HepG2 (cell line): Measurements from ENCODE around the gene PTPN18. TPM values are rescaled to one million over a fixed set of nuclear protein-coding genes. Genes with fewer than 3 reads are reported as not detected.

Experiments
- CAMTA2 ChIP-seq: sonication (generic); formaldehyde crosslinking; IDR thresholded peaks from 2 replicates; pipeline ENCODE4 v1.4.0; 2020; ENCODE audit warnings: mild to moderate bottlenecking, missing genetic modification reagents, borderline replicate concordance
- CREM ChIP-seq, 2 experiments: sonication (generic) in 1 of 2; formaldehyde crosslinking in 1 of 2; IDR thresholded peaks; 2 replicates each; pipeline versions ENCODE4 v1.4.0 to v1.6.1; 2016 to 2020; ENCODE audit warnings: antibody characterized with exemption in 1 of 2, mild to moderate bottlenecking in 1 of 2, missing genetic modification reagents in 1 of 2
- KDM6A ChIP-seq: IDR thresholded peaks from 2 replicates; pipeline ENCODE4 v1.6.1; 2016; ENCODE audit warnings: low read depth
- SMYD3 ChIP-seq: sonication (generic); formaldehyde crosslinking; IDR thresholded peaks from 2 replicates; pipeline ENCODE4 v1.8.1; 2023; ENCODE audit warnings: mild to moderate bottlenecking, missing genetic modification reagents
- SP5 ChIP-seq: IDR thresholded peaks from 2 replicates; pipeline ENCODE4 v1.6.1; 2016; ENCODE audit warnings: low read depth, borderline replicate concordance
- U2AF2 ChIP-seq: fragments of 200-400 bp; formaldehyde crosslinking; IDR thresholded peaks from 2 replicates; pipeline ENCODE4 v1.6.1; 2017; ENCODE audit warnings: low read depth, mild to moderate bottlenecking, low read length
- ZBTB20 ChIP-seq: sonication (generic); formaldehyde crosslinking; IDR thresholded peaks from 2 replicates; pipeline ENCODE4 v1.8.1; 2023; ENCODE audit warnings: missing genetic modification reagents, low read depth, mild to moderate bottlenecking, borderline replicate concordance
- ZFYVE20 ChIP-seq: sonication (generic); formaldehyde crosslinking; IDR thresholded peaks from 2 replicates; pipeline ENCODE4 v1.8.0; 2023; ENCODE audit warnings: low read depth, mild to moderate bottlenecking, moderate library complexity, missing genetic modification reagents, borderline replicate concordance
- ZNF430 ChIP-seq: sonication (generic); formaldehyde crosslinking; IDR thresholded peaks from 2 replicates; pipeline ENCODE4 v1.9.0; 2021; ENCODE audit warnings: mild to moderate bottlenecking, missing genetic modification reagents
- ZNF431 ChIP-seq: sonication (generic); formaldehyde crosslinking; IDR thresholded peaks from 2 replicates; pipeline ENCODE4 v1.9.0; 2022; ENCODE audit warnings: missing genetic modification reagents, low read depth, mild to moderate bottlenecking, borderline replicate concordance
- polyA plus RNA-seq, 8 experiments: library from polyadenylated mRNA; depleted of rRNA in 3 of 8; stranded (reverse) in 7 of 8; unstranded in 1 of 8; fragments of >200 nt; fragmentation: Illumina TruSeq in 4 of 8; extraction: Trizol in 4 of 8; gene quantifications; 2 replicates each; pipeline versions ENCODE4 v1.2.1 to v1.2.3, GENCODE V29; 2011 to 2016; ENCODE audit warnings: low read depth in 4 of 8, missing spikeins in 1 of 8, mixed read lengths in 1 of 8; ENCODE audit not compliant: insufficient read depth in 1 of 8
- total RNA-seq, 5 experiments: library from RNA; depleted of rRNA; stranded (reverse); fragments of >200 nt; fragmentation: Illumina TruSeq; extraction: Trizol; gene quantifications; 2 replicates each; pipeline ENCODE4 v1.2.3, GENCODE V29; 2016; ENCODE audit warnings: low read depth in 1 of 5
- TF ChIP-seq, protein P1 (sequence below): sonication (generic); formaldehyde crosslinking; IDR thresholded peaks from 2 replicates; pipeline ENCODE4 v1.5.1; 2020; ENCODE audit warnings: mild to moderate bottlenecking, moderate library complexity, missing genetic modification reagents
- TF ChIP-seq, protein P2 (sequence below): sonication (generic); formaldehyde crosslinking; conservative IDR thresholded peaks from 2 replicates; pipeline ENCODE4 v1.5.0; 2020; ENCODE audit warnings: missing genetic modification reagents
- TF ChIP-seq, protein P3 (sequence below): IDR thresholded peaks from 2 replicates; pipeline ENCODE4 v1.6.1; 2016; ENCODE audit warnings: low read depth
- TF ChIP-seq, protein P4 (sequence below): sonication (generic); formaldehyde crosslinking; IDR thresholded peaks from 2 replicates; pipeline ENCODE4 v1.8.0; 2022; ENCODE audit warnings: missing genetic modification reagents, low read depth, mild to moderate bottlenecking, borderline replicate concordance
- TF ChIP-seq, protein P5 (sequence below): sonication (generic); formaldehyde crosslinking; IDR thresholded peaks from 2 replicates; pipeline ENCODE4 v1.4.0; 2020; ENCODE audit warnings: mild to moderate bottlenecking, low read depth, missing genetic modification reagents
- TF ChIP-seq, protein P6 (sequence below): sonication (generic); formaldehyde crosslinking; IDR thresholded peaks from 2 replicates; pipeline ENCODE4 v1.4.0; 2020; ENCODE audit warnings: missing genetic modification reagents, mild to moderate bottlenecking, borderline replicate concordance

The PTPN18 gene
- total and polyA plus RNA-seq, 2 of the 13 experiments (the other 11 are each of a cell fraction or from before 2014, with no cell fraction given) = 14.8 to 39.6 TPM

DNA sequence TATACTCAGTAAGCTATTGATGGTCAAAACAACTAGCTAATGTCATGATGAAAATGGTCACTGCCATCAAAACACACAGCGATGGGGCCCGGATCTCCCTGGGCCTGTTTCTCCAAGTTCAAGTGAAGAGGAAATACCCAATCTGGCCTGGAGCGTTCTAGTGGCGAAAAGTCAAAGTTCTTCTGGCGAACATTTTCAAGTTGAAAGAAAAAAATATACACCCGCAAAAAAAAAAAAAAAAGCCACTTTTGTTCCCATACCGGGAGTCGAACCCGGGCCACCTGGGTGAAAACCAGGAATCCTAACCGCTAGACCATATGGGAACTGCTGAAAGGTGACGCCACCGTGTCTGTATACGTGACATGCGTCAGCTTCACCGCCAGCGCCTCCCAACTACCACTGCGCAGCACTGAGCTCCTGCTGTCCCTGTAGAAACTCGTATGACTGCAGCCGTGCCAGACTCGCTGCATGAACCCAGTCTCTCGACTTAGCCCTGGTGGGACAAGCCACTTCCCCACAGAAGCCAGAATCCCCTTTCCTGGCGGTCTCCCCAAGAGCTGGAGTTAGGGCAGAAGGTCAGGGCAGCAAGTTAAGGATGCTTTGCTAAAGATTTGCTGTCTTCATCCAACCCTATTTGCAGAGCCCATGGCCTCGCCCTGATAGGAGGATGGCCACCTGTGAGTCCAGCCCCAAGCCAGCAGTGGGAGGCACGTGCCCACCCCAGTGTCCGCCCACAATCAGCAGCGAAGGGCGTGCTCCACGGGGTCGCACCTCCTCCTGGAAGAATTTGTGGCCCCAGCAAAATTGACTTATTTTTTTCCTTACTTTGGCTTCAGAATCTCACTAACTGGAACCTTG is 18.8 kb upstream of the PTPN18 start (continued):
- TF ChIP-seq, protein P1, sequence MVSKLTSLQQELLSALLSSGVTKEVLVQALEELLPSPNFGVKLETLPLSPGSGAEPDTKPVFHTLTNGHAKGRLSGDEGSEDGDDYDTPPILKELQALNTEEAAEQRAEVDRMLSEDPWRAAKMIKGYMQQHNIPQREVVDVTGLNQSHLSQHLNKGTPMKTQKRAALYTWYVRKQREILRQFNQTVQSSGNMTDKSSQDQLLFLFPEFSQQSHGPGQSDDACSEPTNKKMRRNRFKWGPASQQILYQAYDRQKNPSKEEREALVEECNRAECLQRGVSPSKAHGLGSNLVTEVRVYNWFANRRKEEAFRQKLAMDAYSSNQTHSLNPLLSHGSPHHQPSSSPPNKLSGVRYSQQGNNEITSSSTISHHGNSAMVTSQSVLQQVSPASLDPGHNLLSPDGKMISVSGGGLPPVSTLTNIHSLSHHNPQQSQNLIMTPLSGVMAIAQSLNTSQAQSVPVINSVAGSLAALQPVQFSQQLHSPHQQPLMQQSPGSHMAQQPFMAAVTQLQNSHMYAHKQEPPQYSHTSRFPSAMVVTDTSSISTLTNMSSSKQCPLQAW (CRISPR knock-in tag) = peak; percentile 83
- TF ChIP-seq CREM (IDR thresholded peaks at IDR 0.05) = peak; percentile 73
- no peak for TF ChIP-seq CREM (CRISPR knock-in tag; IDR thresholded peaks at IDR 0.05)
- TF ChIP-seq ZBTB20 (CRISPR knock-in tag) = peak; percentile 94
- TF ChIP-seq ZFYVE20 (CRISPR knock-in tag) = 0 out of 2 replicates have a peak, but pooled peaks have one; percentile 38
- TF ChIP-seq U2AF2 = no peak
- peak; percentile 95 for TF ChIP-seq ZNF431 (CRISPR knock-in tag)
- peak; percentile 53; the same call in 1 of the 2 replicates for TF ChIP-seq ZNF430
- TF ChIP-seq SMYD3 (CRISPR knock-in tag) = peak; percentile 78; the same call in 1 of the 2 replicates
- peak; percentile 7; the same call in 1 of the 2 replicates for TF ChIP-seq SP5 (CRISPR knock-in tag)
- TF ChIP-seq KDM6A = no peak
- TF ChIP-seq, protein P2, sequence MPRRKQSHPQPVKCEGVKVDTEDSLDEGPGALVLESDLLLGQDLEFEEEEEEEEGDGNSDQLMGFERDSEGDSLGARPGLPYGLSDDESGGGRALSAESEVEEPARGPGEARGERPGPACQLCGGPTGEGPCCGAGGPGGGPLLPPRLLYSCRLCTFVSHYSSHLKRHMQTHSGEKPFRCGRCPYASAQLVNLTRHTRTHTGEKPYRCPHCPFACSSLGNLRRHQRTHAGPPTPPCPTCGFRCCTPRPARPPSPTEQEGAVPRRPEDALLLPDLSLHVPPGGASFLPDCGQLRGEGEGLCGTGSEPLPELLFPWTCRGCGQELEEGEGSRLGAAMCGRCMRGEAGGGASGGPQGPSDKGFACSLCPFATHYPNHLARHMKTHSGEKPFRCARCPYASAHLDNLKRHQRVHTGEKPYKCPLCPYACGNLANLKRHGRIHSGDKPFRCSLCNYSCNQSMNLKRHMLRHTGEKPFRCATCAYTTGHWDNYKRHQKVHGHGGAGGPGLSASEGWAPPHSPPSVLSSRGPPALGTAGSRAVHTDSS (CRISPR knock-in tag) = no peak
- TF ChIP-seq, protein P3, sequence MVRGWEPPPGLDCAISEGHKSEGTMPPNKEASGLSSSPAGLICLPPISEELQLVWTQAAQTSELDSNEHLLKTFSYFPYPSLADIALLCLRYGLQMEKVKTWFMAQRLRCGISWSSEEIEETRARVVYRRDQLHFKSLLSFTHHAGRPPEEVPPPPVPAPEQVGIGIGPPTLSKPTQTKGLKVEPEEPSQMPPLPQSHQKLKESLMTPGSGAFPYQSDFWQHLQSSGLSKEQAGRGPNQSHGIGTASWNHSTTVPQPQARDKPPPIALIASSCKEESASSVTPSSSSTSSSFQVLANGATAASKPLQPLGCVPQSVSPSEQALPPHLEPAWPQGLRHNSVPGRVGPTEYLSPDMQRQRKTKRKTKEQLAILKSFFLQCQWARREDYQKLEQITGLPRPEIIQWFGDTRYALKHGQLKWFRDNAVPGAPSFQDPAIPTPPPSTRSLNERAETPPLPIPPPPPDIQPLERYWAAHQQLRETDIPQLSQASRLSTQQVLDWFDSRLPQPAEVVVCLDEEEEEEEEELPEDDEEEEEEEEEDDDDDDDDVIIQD = 0 out of 2 replicates have a peak, but pooled peaks have one; percentile 30
- TF ChIP-seq, protein P4, sequence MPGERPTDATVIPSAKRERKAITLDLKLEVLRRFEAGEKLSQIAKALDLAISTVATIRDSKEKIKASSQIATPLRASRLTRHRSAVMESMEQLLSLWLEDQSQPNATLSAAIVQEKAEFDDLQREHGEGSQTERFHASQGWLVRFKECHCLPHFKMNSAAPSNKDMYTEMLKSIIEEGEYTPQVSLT (CRISPR knock-in tag) = no peak
- TF ChIP-seq, protein P5, sequence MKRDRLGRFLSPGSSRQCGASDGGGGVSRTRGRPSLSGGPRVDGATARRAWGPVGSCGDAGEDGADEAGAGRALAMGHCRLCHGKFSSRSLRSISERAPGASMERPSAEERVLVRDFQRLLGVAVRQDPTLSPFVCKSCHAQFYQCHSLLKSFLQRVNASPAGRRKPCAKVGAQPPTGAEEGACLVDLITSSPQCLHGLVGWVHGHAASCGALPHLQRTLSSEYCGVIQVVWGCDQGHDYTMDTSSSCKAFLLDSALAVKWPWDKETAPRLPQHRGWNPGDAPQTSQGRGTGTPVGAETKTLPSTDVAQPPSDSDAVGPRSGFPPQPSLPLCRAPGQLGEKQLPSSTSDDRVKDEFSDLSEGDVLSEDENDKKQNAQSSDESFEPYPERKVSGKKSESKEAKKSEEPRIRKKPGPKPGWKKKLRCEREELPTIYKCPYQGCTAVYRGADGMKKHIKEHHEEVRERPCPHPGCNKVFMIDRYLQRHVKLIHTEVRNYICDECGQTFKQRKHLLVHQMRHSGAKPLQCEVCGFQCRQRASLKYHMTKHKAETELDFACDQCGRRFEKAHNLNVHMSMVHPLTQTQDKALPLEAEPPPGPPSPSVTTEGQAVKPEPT = no peak
- 0 out of 2 replicates have a peak, but pooled peaks have one; percentile 77 for TF ChIP-seq CAMTA2
- TF ChIP-seq, protein P6, sequence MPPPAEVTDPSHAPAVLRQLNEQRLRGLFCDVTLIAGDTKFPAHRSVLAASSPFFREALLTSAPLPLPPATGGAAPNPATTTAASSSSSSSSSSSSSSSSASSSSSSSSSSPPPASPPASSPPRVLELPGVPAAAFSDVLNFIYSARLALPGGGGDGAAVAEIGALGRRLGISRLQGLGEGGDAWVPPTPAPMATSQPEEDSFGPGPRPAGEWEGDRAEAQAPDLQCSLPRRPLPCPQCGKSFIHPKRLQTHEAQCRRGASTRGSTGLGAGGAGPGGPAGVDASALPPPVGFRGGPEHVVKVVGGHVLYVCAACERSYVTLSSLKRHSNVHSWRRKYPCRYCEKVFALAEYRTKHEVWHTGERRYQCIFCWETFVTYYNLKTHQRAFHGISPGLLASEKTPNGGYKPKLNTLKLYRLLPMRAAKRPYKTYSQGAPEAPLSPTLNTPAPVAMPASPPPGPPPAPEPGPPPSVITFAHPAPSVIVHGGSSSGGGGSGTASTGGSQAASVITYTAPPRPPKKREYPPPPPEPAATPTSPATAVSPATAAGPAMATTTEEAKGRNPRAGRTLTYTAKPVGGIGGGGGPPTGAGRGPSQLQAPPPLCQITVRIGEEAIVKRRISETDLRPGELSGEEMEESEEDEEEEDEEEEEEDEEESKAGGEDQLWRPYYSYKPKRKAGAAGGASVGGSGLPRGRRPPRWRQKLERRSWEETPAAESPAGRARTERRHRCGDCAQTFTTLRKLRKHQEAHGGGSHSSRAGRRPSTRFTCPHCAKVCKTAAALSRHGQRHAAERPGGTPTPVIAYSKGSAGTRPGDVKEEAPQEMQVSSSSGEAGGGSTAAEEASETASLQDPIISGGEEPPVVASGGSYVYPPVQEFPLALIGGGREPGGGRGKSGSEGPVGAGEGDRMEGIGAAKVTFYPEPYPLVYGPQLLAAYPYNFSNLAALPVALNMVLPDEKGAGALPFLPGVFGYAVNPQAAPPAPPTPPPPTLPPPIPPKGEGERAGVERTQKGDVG (CRISPR knock-in tag) = peak; percentile 20; the same call in 1 of the 2 replicates
